WTC11 (cell line): ENCODE results near the gene IFNAR2. TPM values are rescaled to one million over a fixed set of nuclear protein-coding genes. Genes with fewer than 3 reads are reported as not detected.

Source experiments
- ATAC-seq: fragments of 200-7000 bp; cut with Tn5 transposase; 2 replicates; pipeline ENCODE4 v1.10.0; 2021; ENCODE audit warnings: mild to moderate bottlenecking, moderate library complexity
- CTCF ChIA-PET: fragments of 300-600 bp; sonication (Branson Sonifier 250); formaldehyde crosslinking; loops from one replicate; lab custom pipeline; 2021; ENCODE audit warnings: antibody characterized with exemption; lab: Charles Lee
- POLR2A ChIA-PET: fragments of 350-600 bp; sonication (Branson Sonifier 250); formaldehyde crosslinking; loops from one replicate; lab custom pipeline; 2021; ENCODE audit warnings: antibody characterized with exemption; lab: Charles Lee
- DNase-seq: peaks from one replicate; pipeline ENCODE4 v3.0.0; 2021; ENCODE audit warnings: low spot score
- H3K27ac Mint-ChIP-seq: 2 replicates; pipeline ENCODE4 v1.8.0; 2021; ENCODE audit warnings: mixed read lengths
- H3K27me3 Mint-ChIP-seq: 2 replicates; pipeline ENCODE4 v1.8.0; 2021; ENCODE audit warnings: low read depth, mild to moderate bottlenecking, moderate library complexity, mixed read lengths
- H3K36me3 Mint-ChIP-seq: 2 replicates; pipeline ENCODE4 v1.8.0; 2021; ENCODE audit warnings: mixed read lengths
- H3K4me1 Mint-ChIP-seq: 2 replicates; pipeline ENCODE4 v1.8.0; 2022; ENCODE audit warnings: mixed read lengths
- H3K4me3 Mint-ChIP-seq: 2 replicates; pipeline ENCODE4 v1.8.0; 2021; ENCODE audit warnings: mild to moderate bottlenecking, moderate library complexity, mixed read lengths
- H3K9me3 Mint-ChIP-seq: 2 replicates; pipeline ENCODE4 v1.8.0; 2021; ENCODE audit warnings: mixed read lengths
- ATF1 ChIP-seq: sonication (generic); formaldehyde crosslinking; IDR thresholded peaks from 2 replicates; pipeline ENCODE4 v1.8.1; 2023; ENCODE audit warnings: mild to moderate bottlenecking, moderate library complexity, missing genetic modification reagents
- CBFB ChIP-seq: sonication (generic); formaldehyde crosslinking; IDR thresholded peaks from 2 replicates; pipeline ENCODE4 v1.8.1; 2022; ENCODE audit warnings: mild to moderate bottlenecking, low read depth, missing genetic modification reagents
- ELF4 ChIP-seq: sonication (generic); formaldehyde crosslinking; IDR thresholded peaks from 2 replicates; pipeline ENCODE4 v1.8.1; 2022; ENCODE audit warnings: low read depth, mild to moderate bottlenecking, moderate library complexity, missing genetic modification reagents
- EMX1 ChIP-seq: fragments of 250-450 bp; sonication (Bioruptor Pico); IDR thresholded peaks from 2 replicates; pipeline ENCODE4 v1.8.0; 2021; ENCODE audit warnings: mild to moderate bottlenecking
- ESRRA ChIP-seq: sonication (generic); formaldehyde crosslinking; IDR thresholded peaks from 2 replicates; pipeline ENCODE4 v1.8.1; 2022; ENCODE audit warnings: mild to moderate bottlenecking, missing genetic modification reagents, borderline replicate concordance
- FOXJ3 ChIP-seq: sonication (generic); formaldehyde crosslinking; IDR thresholded peaks from 2 replicates; pipeline ENCODE4 v1.9.0; 2021; ENCODE audit warnings: missing genetic modification reagents, mild to moderate bottlenecking, borderline replicate concordance
- FOXP1 ChIP-seq: sonication (generic); formaldehyde crosslinking; IDR thresholded peaks from 2 replicates; pipeline ENCODE4 v1.8.0; 2022; ENCODE audit warnings: missing genetic modification reagents, mild to moderate bottlenecking, moderate library complexity, borderline replicate concordance
- GABPB1 ChIP-seq: sonication (generic); formaldehyde crosslinking; IDR thresholded peaks from 2 replicates; pipeline ENCODE4 v1.8.1; 2023; ENCODE audit warnings: mild to moderate bottlenecking, missing genetic modification reagents
- GRHL2 ChIP-seq: fragments of 250-450 bp; sonication (Bioruptor Pico); IDR thresholded peaks from 2 replicates; pipeline ENCODE4 v1.8.0; 2022; ENCODE audit warnings: mild to moderate bottlenecking, moderate library complexity; ENCODE audit not compliant: insufficient replicate concordance, severe bottlenecking
- GTF2I ChIP-seq: fragments of 250-450 bp; sonication (Bioruptor Pico); conservative IDR thresholded peaks from 2 replicates; pipeline ENCODE4 v1.4.0; 2021; ENCODE audit warnings: mild to moderate bottlenecking
- HMGA2 ChIP-seq: fragments of 250-450 bp; sonication (Bioruptor Pico); IDR thresholded peaks from 2 replicates; pipeline ENCODE4 v1.4.0; 2021; ENCODE audit warnings: mild to moderate bottlenecking, moderate library complexity
- MYBL2 ChIP-seq: sonication (generic); formaldehyde crosslinking; IDR thresholded peaks from 2 replicates; pipeline ENCODE4 v1.8.1; 2023; ENCODE audit warnings: mild to moderate bottlenecking, moderate library complexity, missing genetic modification reagents
- NFYB ChIP-seq: sonication (generic); formaldehyde crosslinking; conservative IDR thresholded peaks from 2 replicates; pipeline ENCODE4 v1.8.0; 2022; ENCODE audit warnings: low read depth, missing genetic modification reagents
- NR1H2 ChIP-seq: sonication (generic); formaldehyde crosslinking; IDR thresholded peaks from 2 replicates; pipeline ENCODE4 v1.9.0; 2021; ENCODE audit warnings: mild to moderate bottlenecking, moderate library complexity, missing genetic modification reagents
- PRRX2 ChIP-seq: fragments of 250-450 bp; sonication (Bioruptor Pico); IDR thresholded peaks from 2 replicates; pipeline ENCODE4 v1.8.0; 2021; ENCODE audit warnings: mild to moderate bottlenecking
- RELA ChIP-seq: sonication (generic); formaldehyde crosslinking; IDR thresholded peaks from 2 replicates; pipeline ENCODE4 v1.8.1; 2022; ENCODE audit warnings: missing genetic modification reagents, mild to moderate bottlenecking, borderline replicate concordance
- RORB ChIP-seq: fragments of 250-450 bp; sonication (Bioruptor Pico); IDR thresholded peaks from 2 replicates; pipeline ENCODE4 v1.9.0; 2021; ENCODE audit warnings: mild to moderate bottlenecking
- SMAD3 ChIP-seq: sonication (generic); formaldehyde crosslinking; IDR thresholded peaks from 2 replicates; pipeline ENCODE4 v1.8.0; 2022; ENCODE audit warnings: missing genetic modification reagents, mild to moderate bottlenecking, borderline replicate concordance
- SP1 ChIP-seq: sonication (generic); formaldehyde crosslinking; conservative IDR thresholded peaks from 2 replicates; pipeline ENCODE4 v1.8.1; 2022; ENCODE audit warnings: missing genetic modification reagents
- TEAD4 ChIP-seq: sonication (generic); formaldehyde crosslinking; IDR thresholded peaks from 2 replicates; pipeline ENCODE4 v1.8.0; 2022; ENCODE audit warnings: mild to moderate bottlenecking, missing genetic modification reagents
- ZNF121 ChIP-seq: sonication (generic); formaldehyde crosslinking; IDR thresholded peaks from 2 replicates; pipeline ENCODE4 v1.8.0; 2023; ENCODE audit warnings: missing genetic modification reagents
- ZNF317 ChIP-seq: sonication (generic); formaldehyde crosslinking; IDR thresholded peaks from 2 replicates; pipeline ENCODE4 v1.8.1; 2023; ENCODE audit warnings: low read depth, mild to moderate bottlenecking, moderate library complexity, missing genetic modification reagents, borderline replicate concordance
- ZNF396 ChIP-seq: fragments of 250-450 bp; sonication (Bioruptor Pico); IDR thresholded peaks from 2 replicates; pipeline ENCODE4 v1.8.0; 2021; ENCODE audit warnings: mild to moderate bottlenecking, moderate library complexity, borderline replicate concordance
- ZNF423 ChIP-seq: fragments of 250-450 bp; sonication (Bioruptor Pico); IDR thresholded peaks from 2 replicates; pipeline ENCODE4 v2.1.2; 2022; ENCODE audit warnings: mild to moderate bottlenecking, moderate library complexity
- ZNF671 ChIP-seq: fragments of 250-450 bp; sonication (Bioruptor Pico); IDR thresholded peaks from 2 replicates; pipeline ENCODE4 v1.8.0; 2021; ENCODE audit warnings: mild to moderate bottlenecking
- total RNA-seq: library from RNA; stranded (reverse); gene quantifications from 3 replicates; pipeline ENCODE4 v1.2.3, GENCODE V29; 2021
- TF ChIP-seq, protein P1 (sequence below): sonication (generic); formaldehyde crosslinking; IDR thresholded peaks from 2 replicates; pipeline ENCODE4 v1.8.1; 2023; ENCODE audit warnings: mild to moderate bottlenecking, missing genetic modification reagents, moderate library complexity
- TF ChIP-seq, protein P2 (sequence below): sonication (generic); formaldehyde crosslinking; IDR thresholded peaks from 2 replicates; pipeline ENCODE4 v1.8.0; 2022; ENCODE audit warnings: mild to moderate bottlenecking, missing genetic modification reagents
- TF ChIP-seq, protein P3 (sequence below): sonication (generic); formaldehyde crosslinking; IDR thresholded peaks from 2 replicates; pipeline ENCODE4 v1.8.0; 2022; ENCODE audit warnings: mild to moderate bottlenecking, missing genetic modification reagents

The IFNAR2 gene
- total RNA-seq, 1 experiment from 2014 or later = 13.3 TPM

DNA sequence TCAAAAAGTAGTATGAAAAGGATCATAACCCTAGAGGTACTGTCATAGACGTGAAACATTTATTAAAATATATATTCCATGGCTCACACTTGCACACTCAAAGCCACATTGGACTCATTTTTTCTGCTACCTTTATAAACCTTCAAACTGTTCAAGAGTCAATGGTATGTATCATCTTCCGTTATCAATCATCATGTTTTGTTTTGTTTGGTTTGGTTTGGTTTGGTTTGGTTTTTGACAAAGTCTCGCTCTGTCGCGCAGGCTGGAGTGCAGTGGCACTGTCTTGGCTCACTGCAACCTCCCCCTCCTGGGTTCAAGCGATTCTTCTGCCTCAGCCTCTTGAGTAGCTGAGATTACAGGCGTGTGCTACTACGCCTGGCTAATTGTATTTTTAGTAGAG lies 1.8 kb downstream of the IFNAR2 start (continued):
- TF ChIP-seq, protein P1, sequence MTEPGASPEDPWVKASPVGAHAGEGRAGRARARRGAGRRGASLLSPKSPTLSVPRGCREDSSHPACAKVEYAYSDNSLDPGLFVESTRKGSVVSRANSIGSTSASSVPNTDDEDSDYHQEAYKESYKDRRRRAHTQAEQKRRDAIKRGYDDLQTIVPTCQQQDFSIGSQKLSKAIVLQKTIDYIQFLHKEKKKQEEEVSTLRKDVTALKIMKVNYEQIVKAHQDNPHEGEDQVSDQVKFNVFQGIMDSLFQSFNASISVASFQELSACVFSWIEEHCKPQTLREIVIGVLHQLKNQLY (CRISPR knock-in tag) = no peak
- TF ChIP-seq, all 79 proteins: peak for 0

DNA sequence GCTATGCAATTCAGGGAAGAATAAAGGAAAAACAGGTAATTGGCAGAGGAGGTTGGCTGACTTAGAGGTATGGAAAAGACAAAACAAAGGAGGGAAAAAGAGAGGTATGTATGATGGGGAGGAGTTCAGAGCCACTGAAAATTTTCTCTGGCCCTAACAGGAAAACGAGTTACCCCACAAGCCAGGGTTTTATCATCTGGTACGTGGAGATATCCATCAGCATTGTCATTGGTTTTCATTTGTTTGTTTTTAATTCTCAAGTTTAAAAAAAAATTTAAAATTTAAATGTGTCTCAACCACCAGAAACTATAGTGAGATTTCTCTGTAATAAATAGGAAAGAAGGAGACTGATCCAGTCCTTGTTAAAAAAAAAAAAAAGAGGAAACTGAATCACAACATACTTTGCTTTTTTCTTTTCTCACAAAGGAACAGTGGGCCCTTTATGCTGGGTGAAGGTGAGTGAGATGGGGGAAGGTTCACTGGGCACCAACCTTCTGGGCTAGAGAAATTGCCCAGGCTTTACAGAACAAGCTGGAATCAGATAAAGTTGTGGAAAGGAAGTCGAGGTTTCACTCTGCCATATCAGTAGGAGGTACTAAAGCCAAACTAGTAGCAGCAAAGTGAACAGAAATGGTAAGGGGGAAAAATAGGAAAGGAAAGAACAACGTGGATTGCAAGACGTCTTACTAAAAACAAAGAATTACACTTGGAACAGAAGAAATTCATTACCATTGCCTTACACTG lies 2.7 kb downstream of the IFNAR2 start:
- TF ChIP-seq RELA (no peak), ZNF317 (CRISPR knock-in tag) (no peak), RORB (CRISPR knock-in tag) (no peak), ZNF121 (no peak), PRRX2 (CRISPR knock-in tag) (no peak), MYBL2 (no peak), ZNF671 (no peak), ZNF396 (CRISPR knock-in tag) (no peak), ESRRA (CRISPR knock-in tag) (no peak), ZNF423 (CRISPR knock-in tag) (no peak), FOXJ3 (CRISPR knock-in tag) (no peak)
- peaks cover 9% of the 10 kb centered on the region for H3K27me3 Mint-ChIP-seq
- ChIA-PET CTCF (no interaction called here), POLR2A (no interaction called here)
- DNase-seq (no peak), ATAC-seq (no peak)
- peaks cover 20% of the 10 kb centered on the region for H3K36me3 Mint-ChIP-seq
- H3K4me3 Mint-ChIP-seq = no peak overlapping the region
- H3K4me1 Mint-ChIP-seq = peaks cover 40% of the 10 kb centered on the region
- H3K9me3 Mint-ChIP-seq = peaks cover 13% of the 10 kb centered on the region
- H3K27ac Mint-ChIP-seq = peak overlapping the region; percentile 11

DNA sequence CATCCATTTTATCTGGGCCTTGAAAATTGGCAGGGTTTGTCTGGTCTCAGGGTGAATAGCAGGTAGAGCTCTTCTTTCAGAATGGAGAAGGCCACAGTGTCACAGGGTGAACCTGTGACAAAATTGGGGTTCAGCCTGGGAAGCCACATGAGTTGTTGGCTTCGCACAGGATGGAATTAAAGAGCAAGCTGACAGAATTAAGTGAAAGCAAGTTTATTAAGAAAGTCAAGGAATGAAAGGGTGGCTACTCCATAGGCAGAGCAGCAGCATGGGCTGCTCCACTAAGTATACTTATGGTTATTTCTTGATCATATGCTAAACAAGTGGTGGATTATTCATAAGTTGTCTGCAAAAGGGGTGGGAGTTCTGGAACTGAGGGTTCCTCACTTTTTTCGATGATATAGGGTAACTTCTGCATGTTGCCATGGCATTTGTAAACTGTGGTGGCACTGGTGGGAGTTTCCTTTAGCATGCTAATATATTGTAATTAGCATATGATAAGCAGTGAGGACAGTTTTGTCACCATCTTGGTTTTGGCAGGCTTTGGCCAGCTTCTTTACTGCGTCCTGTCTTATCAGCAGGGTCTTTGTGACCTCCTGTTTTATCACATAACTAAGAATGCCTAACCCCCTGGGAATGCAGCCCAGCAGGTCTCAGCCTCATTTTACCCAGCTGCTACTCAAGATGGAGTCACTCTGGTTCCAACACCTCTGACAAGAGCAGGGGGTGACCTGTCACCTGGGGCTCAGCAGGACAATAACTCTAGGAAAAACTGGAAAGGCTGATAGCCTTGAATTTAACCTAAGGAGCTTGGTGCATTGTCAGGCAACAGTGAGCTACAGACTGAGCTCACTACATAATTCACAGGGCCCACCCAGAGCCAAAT lies 5.1 kb downstream of the IFNAR2 start:
- H3K4me1 Mint-ChIP-seq = peaks cover 35% of the 10 kb centered on the region
- no peak for TF ChIP-seq ATF1
- TF ChIP-seq NR1H2 = no peak
- TF ChIP-seq HMGA2 (CRISPR knock-in tag) = no peak
- no peak for TF ChIP-seq FOXP1 (CRISPR knock-in tag)
- TF ChIP-seq, protein P2, sequence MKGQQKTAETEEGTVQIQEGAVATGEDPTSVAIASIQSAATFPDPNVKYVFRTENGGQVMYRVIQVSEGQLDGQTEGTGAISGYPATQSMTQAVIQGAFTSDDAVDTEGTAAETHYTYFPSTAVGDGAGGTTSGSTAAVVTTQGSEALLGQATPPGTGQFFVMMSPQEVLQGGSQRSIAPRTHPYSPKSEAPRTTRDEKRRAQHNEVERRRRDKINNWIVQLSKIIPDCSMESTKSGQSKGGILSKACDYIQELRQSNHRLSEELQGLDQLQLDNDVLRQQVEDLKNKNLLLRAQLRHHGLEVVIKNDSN = no peak
- TF ChIP-seq, protein P3, sequence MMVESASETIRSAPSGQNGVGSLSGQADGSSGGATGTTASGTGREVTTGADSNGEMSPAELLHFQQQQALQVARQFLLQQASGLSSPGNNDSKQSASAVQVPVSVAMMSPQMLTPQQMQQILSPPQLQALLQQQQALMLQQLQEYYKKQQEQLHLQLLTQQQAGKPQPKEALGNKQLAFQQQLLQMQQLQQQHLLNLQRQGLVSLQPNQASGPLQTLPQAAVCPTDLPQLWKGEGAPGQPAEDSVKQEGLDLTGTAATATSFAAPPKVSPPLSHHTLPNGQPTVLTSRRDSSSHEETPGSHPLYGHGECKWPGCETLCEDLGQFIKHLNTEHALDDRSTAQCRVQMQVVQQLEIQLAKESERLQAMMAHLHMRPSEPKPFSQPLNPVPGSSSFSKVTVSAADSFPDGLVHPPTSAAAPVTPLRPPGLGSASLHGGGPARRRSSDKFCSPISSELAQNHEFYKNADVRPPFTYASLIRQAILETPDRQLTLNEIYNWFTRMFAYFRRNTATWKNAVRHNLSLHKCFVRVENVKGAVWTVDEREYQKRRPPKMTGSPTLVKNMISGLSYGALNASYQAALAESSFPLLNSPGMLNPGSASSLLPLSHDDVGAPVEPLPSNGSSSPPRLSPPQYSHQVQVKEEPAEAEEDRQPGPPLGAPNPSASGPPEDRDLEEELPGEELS (CRISPR knock-in tag) = no peak
- TF ChIP-seq SMAD3 (CRISPR knock-in tag) = no peak
- TF ChIP-seq FOXJ3 (CRISPR knock-in tag) = no peak
- no peak for TF ChIP-seq ZNF671
- no peak for TF ChIP-seq GRHL2 (CRISPR knock-in tag)
- TF ChIP-seq SP1 (CRISPR knock-in tag) = no peak
- TF ChIP-seq EMX1 (CRISPR knock-in tag) = no peak
- TF ChIP-seq GABPB1 (CRISPR knock-in tag) = no peak
- TF ChIP-seq TEAD4 = no peak
- no peak for TF ChIP-seq NFYB (CRISPR knock-in tag)
- no peak for TF ChIP-seq CBFB (CRISPR knock-in tag)
- TF ChIP-seq ELF4 (CRISPR knock-in tag) = no peak
- no peak for TF ChIP-seq GTF2I (CRISPR knock-in tag)
- TF ChIP-seq MYBL2 = no peak
- TF ChIP-seq, all 79 proteins: peak for 0
- H3K9me3 Mint-ChIP-seq = peaks cover 31% of the 10 kb centered on the region
- H3K4me3 Mint-ChIP-seq = no peak overlapping the region
- peaks cover 4% of the 10 kb centered on the region; the same call in 1 of the 2 replicates for H3K27me3 Mint-ChIP-seq
- H3K36me3 Mint-ChIP-seq = peaks cover 39% of the 10 kb centered on the region
- ATAC-seq = no peak
- peak overlapping the region; percentile 60; the same call in 1 of the 2 replicates for H3K27ac Mint-ChIP-seq
- no peak for DNase-seq
- ChIA-PET POLR2A (interaction anchor here (0.6 kb wide), 1 partner anchor 109 kb away, joined by 3 read pairs; no protein-coding TSS in a partner anchor), CTCF (interaction anchor here (1.3 kb wide), 1 partner anchor 127 kb away, joined by 3 read pairs; no protein-coding TSS in a partner anchor)
